HTERT RPE-1 (cell line): ENCODE results near the gene CRACR2A.

Experiments
- in situ Hi-C: fragments of 300-500 bp; cut with MboI; formaldehyde crosslinking; loops from 4 replicates; pipeline ENCODE4 v1.14.3; 2020; ENCODE audit warnings: low sequenced_read_pairs

CRACR2A gene

DNA sequence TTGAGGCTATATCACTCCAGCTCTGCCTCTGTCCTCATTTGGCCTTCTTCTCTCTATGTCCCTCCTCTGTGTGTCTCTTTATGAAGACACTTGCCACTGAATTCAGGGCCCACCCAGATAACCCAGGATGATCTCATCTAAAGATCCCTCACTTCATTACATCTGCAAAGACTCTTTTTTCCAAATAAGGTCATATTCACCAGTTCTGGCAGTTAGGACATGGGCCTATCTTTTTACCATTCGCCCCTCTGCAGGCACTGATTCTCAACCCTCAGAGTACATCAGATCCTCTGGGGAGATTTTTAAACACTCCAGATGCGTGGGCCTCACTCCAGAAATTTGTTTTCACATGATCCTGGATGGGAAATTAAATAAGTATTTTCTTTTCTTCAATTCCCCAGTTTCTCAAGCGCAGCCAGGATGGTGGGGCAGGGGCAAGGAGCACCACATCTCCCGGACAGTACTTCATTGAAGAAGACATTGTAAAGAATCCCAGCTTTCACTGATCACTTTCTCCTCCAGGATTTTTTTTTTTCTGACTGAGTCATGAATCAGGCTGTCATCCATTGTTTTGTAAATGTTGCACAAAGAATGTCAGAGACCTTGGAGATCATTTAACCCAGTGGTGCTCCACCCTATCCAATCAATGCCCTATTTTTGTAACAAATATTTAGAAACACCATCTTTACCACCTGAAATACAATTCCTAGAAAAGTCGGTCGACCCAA is 27.4 kb downstream of the CRACR2A start:
- in situ Hi-C loops: no loop called here

DNA sequence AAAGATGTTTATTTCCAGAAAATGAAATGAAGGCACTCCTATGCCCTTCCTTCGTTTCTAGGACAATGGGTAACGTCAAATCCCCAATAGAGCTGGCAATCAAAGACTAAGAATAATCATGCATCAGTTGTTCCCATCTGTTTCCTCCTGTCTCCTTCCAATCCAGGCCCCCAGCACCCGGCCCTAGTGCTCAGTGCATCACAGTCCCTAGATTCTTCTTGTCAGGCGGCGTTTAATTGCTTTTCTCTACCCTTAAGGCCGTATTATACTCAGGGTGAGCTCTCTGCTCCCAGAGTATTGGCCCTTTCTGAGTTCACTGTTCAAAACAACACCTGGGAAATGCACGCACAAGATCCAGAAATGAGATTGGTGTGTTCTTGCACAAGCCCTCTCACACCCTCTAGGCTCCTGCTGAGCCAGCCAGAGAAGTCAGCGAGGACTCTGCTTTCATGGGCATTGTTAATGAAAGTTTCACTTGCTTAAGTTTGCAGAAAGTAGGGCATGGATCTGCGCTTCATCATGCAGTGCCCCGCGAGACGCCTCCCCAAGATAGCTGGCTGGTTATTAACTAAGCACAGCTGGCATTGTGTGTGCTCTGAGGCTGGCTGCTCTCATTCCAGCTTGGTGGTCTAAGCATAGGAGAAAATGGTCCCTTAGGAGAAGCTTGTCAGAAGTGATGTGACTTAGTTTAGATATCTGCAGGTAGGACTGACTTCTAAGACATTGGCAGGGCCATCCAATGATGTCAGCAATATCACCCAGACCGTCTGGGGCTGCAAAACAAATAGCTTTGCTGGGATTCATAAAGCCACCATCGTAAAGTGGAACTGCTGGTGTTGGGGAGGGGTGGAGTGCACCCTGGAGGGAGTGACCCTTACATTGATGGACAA is 28.7 kb downstream of the CRACR2A start:
- in situ Hi-C loops: no loop called here

DNA sequence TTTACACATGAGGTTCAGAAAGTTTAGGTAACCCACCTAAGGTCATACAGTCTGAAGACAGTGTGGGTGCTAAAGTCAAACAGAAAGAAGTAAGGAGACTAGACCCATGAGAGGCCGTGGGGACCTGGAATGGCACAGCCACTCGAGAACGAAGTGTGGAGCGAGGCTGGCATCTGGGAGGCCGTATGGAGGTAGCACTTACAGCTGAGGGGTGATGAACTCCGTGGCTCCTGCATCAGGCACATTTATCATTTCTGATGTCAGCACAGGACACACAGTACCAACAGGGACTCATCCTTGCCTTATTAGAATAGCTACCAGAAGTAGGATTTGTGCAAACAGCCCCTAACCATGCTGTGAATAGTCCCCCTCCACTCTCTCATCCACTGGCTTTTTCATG is 30.5 kb downstream of the CRACR2A start:
- in situ Hi-C loops: no loop called here

DNA sequence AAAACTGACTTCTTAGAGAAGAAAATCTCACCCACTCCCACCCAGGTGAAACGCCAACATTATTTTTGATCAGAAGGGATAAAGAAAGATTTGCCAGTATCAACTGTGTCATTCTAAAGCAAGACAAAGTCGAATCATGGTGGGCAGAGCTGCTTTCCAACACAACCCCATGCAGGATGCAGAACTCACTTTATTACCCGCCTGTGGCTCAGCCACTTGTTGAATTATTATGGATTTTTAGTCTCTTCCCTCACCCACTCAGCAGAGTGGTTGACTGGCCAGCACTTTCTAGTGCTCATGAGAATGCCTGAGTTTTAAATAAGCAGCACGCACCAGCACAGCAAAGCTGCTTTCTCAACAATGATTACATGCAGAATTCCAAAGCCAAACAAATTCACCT is 32.1 kb downstream of the CRACR2A start:
- in situ Hi-C loops: no loop called here

DNA sequence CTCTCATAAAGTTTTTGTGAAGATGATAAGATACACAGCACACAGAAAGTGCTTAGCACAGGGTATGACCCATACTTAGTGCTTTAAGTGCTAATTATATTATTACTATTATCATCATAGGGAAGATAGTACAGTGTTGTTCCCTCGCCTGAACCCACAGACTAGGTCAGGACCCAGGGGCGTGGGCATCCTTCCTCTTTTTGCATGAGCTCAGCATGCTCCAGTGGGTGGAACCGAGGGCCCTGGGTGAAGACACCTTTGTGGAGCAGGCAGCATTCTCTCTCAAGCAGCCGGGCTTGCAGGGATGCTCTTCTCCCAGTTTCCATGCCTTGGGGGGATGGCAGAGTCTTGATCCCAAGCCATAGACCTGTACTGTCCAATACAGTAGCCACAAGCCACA is 34.8 kb downstream of the CRACR2A start:
- in situ Hi-C loops: no loop called here

DNA sequence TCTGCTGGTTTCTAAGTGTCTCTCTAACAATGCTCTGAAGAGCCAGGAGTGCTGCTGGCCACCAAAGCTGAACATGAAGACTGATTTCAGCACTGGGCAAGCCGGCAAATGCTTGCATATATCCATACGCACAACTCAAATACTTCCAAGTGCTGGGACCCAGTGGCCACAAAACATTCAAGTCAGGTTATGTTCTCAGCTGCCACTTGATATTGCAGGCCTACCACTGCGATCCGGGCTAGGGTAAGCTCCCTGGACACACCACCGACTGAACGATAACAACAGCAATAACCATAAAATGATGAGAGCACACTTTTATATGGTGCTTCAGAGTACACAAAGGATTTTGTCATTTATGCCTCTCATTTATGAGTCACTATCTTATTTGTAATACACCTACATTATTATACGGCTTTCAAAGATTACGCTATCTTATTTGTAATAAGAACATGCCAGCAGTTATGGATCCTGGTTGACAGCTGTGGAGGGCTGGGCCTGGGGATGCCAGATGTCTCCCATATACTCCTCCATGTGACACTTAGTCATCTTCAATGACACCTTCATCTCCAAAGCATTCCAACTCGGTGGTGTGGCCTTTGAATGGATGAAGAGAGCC is 35.5 kb downstream of the CRACR2A start:
- in situ Hi-C loops: no loop called here

DNA sequence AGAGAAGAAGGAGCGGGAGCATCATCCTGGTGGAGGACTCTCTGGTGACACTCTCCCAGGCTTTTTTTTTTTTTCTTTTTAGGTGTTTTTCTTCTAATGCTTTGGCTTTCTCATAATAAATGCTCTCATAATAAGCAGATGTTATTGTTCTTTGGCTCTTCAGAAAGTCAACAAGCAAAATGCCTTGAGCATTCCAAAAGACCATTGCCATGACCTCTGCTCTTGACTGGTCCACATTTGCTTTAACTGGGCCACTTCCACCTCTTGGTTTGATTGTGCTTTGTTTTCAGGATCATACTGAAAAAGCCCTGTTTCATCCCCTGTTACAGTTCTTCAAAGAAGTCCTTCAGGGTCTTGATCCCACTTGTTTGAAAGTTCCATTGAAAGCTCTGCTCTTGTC is 36.9 kb downstream of the CRACR2A start:
- in situ Hi-C loops: no loop called here

DNA sequence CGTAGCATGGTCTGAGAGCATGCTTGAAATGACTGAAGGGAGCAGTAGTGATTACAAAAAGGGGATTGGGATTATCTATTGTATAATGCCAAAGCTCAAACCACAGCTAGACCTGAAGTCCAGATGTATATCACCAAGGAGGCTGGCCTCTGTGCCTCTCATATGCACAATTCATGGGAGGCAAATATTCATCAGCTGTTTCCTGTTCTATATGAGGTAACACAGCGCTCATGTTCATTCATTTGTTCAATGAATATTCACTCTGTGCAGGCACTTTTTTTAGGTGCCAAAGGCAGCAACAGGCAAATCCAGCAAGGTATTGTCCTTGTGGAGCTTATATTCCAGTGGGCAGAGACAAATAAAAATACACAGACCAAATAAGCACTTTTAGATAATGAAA is 39.0 kb downstream of the CRACR2A start:
- in situ Hi-C loops: no loop called here

DNA sequence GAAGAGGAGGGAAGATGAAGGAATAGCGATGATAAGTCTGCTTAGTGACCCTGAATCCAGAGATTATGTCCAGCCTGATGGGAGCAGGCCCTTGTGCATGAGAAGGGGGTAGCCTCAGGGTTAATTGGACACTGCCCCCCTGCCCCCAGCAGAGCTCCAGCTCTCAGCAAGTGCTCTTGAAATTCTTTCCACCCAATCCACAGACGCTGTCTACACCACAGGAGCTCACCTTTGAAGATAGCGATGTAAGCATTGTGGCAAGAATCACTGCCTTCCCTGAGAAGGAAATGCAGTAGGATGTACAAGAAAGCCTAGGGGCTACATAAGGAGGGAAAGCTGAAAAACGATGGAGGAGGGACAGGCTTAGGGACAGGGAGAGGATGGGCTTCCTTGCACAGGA is 39.4 kb downstream of the CRACR2A start:
- in situ Hi-C loops: no loop called here

DNA sequence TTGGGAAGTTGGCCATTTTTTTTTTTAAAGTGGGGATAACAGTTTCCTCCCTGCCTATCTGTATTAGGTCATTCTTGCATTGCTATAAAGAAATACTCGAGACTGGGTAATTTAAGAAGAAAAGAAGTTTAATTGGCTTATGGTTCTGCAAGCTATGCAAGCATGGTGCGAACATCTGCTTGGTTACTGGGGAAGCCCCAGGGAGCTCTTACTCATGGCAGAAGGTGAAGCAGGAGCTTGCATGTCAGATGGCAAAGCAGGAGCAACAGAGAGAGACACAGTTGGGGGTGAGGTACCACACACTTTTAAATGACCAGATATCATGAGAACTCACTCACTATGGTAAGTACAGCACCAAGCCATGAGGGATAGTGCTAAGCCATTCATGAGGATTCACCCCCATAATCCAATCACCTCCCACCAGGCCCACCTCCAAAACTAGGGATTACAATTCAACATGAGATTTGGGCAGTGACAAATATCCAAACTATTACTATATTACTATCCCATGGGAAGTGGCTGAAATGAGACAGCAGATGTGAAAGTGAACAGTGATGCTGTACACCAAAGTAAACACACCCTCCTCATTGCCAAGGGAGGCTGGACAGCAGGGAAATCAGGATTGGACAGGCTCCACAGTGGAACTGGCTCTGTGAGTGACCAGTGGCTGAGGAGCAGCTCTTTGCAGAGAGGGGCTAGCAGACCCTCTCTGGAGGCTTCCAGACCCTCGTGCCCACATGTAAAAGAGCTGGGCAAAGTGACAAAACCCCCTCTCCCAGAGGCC is 40.5 kb downstream of the CRACR2A start:
- in situ Hi-C loops: no loop called here

DNA sequence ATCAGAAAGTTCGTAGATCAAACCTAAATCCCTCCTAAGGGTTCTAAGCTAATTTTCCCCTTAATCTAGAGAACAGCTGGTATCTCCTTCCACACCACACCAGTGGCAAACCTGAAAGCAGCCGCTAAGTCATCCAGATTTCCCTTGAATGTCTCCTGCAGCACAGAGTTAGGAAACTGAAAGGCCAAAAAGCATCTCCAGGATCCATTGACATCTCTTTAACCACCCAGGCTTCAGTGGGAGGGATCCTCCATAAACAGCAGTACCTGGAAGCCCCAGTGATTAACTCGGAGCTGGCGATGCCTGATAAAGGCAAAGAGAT is 47.6 kb downstream of the CRACR2A start:
- in situ Hi-C loops: no loop called here

DNA sequence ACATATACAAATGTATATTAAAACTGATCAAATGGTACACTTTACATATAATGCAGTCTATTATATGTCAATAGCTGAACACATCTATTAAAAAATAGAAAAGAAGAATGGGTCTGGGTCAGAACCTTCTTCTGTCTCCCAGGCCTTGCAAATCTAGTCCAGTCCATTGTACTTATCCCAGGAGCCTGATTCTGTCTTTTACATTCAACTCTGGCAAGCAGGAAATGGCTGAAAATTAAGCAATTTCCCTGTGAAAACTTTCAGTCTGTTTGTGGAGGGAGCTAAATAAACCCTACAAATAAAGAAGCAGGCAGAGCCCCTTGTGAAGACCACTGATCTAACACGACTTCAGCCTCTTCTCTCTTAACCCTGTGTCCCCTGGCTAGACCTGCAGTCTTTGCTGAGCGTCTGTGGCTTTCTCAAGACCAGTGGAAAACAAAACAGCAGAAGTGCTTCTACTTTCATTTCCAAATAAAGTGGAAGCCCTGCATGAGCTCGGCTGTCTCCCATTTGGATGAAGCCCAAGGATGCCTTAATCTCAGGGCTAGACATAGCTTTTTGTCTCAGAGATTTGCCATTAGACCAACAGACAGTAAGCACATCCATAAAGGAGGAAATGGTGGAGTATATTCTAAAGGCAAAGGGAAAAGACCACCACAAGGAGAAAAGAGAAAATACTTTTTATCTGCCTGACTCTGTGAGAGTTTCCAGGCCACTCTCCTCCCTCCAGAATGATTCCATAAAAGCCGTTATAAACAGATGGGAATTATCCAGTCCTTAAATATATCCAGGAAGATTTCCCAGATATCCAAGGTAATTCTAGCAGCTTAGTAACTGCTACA is 48.2 kb downstream of the CRACR2A start:
- in situ Hi-C loops: no loop called here

DNA sequence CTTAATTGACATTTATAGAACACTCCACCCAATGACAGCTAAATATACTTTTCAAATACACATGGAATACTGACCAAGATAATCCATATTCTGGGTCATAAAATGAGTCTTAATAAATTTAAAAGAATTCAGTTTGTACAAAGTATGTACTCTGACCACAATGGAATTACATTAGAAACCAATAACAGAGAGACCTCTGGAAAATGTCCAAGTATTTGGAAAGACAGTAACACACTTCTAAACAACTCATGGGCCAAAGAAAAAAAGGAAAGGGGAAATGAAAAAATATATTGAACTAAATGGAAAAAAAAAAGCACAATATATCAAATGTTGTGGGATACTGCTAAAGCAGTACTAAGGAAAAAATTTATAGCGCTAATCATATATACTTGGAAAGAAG is 52.0 kb downstream of the CRACR2A start:
- in situ Hi-C loops: no loop called here

DNA sequence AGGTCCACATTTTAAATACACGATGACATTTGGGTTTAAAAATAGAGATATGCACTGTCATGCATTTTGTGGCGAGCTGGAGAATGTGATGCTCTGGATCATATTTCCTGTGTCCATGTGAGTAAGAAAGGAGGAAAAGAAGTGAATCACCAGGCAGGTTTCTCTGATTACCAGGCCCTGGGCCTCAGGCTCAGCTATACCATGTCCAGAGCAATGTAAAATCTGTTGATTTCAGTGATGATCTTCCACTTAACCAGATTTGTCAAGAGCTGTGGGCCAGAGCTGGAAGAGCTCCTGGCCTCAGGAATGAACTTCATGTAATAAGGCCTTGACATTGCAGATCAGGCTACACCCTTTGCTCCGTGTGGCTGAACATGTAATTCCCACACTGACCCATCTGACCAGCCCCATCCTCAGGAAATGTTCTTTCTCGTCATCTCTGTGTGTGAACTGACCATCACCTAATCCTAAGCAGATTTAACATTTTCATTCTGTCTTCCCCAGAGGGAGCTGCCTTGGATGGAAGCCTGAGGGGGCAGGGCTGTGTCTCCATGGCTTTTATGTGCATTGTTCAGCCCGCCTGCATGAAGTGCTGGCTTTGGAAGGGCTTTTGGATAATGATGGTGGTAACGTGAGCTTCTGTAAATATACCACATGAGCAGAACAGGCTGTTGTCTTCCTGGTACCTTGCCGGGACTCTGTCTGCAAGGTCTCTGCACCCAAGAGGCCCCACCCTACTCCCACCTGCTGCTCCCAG is 54.5 kb downstream of the CRACR2A start:
- in situ Hi-C loops: no loop called here

DNA sequence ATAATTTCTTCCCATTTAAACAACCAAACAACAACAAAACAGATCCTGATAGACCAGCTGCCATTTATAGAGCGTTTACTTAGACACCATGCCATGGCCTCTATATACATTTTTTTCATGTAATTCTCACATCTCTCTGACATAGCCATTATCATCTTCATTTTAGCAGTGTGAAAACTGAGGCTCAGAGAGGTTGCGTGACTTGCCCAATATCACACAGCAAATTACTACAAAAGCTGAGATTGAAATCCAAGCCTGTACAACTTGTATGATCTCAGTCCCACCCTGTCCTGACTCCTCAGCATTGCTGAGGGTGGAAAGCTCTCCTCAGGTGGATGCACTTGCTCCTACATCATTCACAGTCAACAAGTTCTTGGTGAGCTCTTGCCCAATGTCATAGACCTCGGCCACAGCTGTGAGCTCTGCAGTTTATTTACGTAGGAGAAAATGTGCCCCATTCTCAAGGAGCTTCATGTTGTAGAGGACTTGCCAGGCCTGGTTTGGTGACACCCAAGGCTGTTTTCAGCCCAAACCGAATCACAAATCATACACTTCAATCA is 55.5 kb downstream of the CRACR2A start:
- in situ Hi-C loops: no loop called here

DNA sequence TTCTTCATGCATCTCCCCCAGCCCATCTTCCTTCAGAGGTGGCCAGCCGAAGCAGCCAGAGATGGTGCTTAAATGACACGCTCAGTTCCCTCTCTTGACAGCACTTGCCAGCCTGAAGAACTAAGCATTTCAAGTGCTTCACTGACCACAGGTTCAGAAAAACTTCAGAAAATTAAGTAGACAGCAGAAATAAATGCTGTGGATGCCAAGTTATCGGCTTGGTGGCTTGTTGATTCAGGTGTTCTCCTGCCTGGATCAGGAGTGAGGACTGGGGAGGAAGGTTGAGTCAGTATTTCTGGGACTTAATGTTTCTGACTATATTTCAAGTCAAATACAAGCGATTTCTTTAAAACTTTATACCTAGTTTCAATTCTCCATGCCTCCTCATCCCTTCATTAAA is 58.2 kb downstream of the CRACR2A start:
- in situ Hi-C loops: no loop called here

DNA sequence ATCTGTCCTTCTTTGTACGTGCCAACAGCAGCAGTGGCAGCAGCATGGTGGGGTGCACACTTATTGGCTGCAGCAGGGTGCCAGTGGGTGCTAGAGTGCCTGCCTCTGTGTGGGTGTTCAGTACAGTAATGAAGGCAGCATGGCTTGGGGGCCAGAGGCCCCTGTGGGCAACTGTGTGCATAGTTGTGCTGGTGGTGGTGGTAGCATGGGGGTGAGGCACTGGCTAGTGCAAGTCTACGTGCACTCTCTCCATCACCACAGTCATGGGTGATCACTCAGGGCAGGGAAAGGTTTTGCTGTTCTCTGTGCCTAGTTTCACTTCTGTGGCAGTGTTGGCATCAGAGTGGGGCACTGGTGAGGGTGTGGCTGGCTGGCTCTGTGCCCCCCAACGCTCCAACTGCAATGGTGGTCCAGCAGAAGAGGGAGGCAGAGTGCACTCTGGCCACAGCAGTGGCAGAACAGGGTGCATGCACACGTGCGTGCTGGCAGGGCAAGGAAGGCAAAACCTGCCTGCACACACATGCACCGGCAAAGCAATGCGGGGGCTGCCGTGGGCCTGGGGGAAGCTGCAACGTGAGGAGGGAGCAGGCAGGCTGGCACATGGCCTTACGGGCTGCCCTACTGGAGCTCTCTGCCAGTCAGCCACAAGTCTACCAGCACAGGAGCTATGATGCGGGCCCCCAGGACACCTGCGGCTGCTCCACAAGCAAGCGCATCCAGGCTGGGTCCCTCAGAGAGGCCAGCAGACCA is 60.1 kb downstream of the CRACR2A start:
- in situ Hi-C loops: no loop called here

DNA sequence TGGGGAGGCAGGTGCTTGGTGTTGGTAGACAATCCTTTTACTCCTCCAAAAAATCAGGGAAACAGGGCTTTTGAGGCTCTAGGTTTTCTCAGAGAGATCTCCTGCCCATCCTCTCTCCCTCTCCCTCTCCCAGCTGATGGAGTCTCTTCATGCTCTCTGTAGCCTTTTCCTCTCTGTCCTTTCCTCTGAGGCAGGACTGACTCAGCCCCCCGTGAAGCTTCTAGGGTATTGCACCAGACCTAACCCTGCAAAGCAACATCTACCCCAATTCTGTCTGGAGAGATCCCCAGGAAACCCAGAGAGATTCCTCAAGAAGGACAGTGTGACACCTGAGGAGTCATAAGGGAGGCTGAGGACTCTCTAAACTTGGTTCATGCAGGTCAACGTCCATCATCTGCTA is 66.4 kb downstream of the CRACR2A start:
- in situ Hi-C loops: no loop called here

DNA sequence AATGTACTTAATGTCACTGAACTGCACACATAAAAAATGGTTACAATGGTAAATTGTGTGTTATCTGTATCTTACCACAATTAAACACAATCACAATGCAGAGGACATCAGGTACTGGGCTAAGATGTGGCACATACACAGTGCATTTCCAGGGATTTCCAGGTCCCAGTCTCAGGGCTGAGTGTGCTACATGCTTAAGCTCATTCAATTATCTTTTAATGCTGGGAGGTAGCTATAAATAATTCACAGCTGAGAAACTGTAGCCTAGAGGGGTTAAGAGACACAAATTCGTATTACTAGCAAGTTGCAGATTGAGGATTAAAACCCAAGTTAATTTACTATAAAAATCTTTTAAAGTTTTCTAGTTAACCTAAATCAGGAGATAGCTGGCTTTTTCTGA is 67.1 kb downstream of the CRACR2A start:
- in situ Hi-C loops: no loop called here
